Mesenchymal stem cell (in vitro differentiated cells and primary cell): ENCODE results near the gene ENKUR. TPM values are rescaled to one million over a fixed set of nuclear protein-coding genes. Genes with fewer than 3 reads are reported as not detected.

Experiments used
- DNase-seq: peaks from one replicate; pipeline ENCODE4 v3.0.0-alpha.2; 2013
- H2AFZ ChIP-seq: one replicate; pipeline ENCODE4 v1.6.1; 2013; ENCODE audit warnings: low read depth, mild to moderate bottlenecking, control low read depth, inconsistent platforms, low read length, moderate library complexity
- H2AK5ac ChIP-seq: 2 replicates; pipeline ENCODE4 v1.6.1; 2013; ENCODE audit warnings: low read length, moderate library complexity, mild to moderate bottlenecking, inconsistent platforms; ENCODE audit not compliant: severe bottlenecking
- H2BK120ac ChIP-seq: one replicate; pipeline ENCODE4 v1.6.1; 2013; ENCODE audit warnings: low read depth, mild to moderate bottlenecking, inconsistent platforms, low read length, moderate library complexity
- H2BK12ac ChIP-seq, 2 experiments: one replicate each; pipeline ENCODE4 v1.6.1; 2013; ENCODE audit warnings: inconsistent platforms in 2 of 2, low read length in 2 of 2, mild to moderate bottlenecking in 2 of 2, moderate library complexity in 2 of 2, control low read depth in 1 of 2
- H2BK15ac ChIP-seq: one replicate; pipeline ENCODE4 v1.6.1; 2013; ENCODE audit warnings: mild to moderate bottlenecking, low read depth, inconsistent platforms; ENCODE audit not compliant: poor library complexity, severe bottlenecking
- H2BK5ac ChIP-seq: 2 replicates; pipeline ENCODE4 v1.6.1; 2013; ENCODE audit warnings: low read depth, mild to moderate bottlenecking, low read length, control low read depth, inconsistent platforms; ENCODE audit not compliant: poor library complexity, severe bottlenecking
- H3K14ac ChIP-seq, 2 experiments: one replicate each; pipeline ENCODE4 v1.6.1; 2013; ENCODE audit warnings: inconsistent platforms in 2 of 2, low read length in 2 of 2, control low read depth in 1 of 2, mild to moderate bottlenecking in 1 of 2, moderate library complexity in 1 of 2
- H3K18ac ChIP-seq, 2 experiments: one replicate each; pipeline ENCODE4 v1.6.1; 2013; ENCODE audit warnings: inconsistent platforms in 2 of 2, low read length in 2 of 2, control low read depth in 1 of 2, low read depth in 1 of 2, mild to moderate bottlenecking in 1 of 2
- H3K23ac ChIP-seq, 2 experiments: one replicate each; pipeline ENCODE4 v1.6.1; 2013; ENCODE audit warnings: inconsistent platforms in 2 of 2, low read length in 2 of 2, mild to moderate bottlenecking in 2 of 2, moderate library complexity in 2 of 2, control low read depth in 1 of 2
- H3K27ac ChIP-seq: 2 replicates; pipeline ENCODE4 v1.5.1; 2013; ENCODE audit warnings: mild to moderate bottlenecking, moderate library complexity, low read length, control low read depth, inconsistent platforms; ENCODE audit not compliant: poor library complexity, severe bottlenecking
- H3K27me3 ChIP-seq, 2 experiments: 2 replicates each; pipeline versions ENCODE4 v1.6.1 to v1.7.0; 2013; ENCODE audit warnings: low read length in 2 of 2, mild to moderate bottlenecking in 2 of 2, moderate library complexity in 2 of 2, control low read depth in 1 of 2, inconsistent platforms in 1 of 2; ENCODE audit not compliant: control insufficient read depth in 1 of 2, insufficient read depth in 1 of 2
- H3K36me3 ChIP-seq, 2 experiments: 2 replicates each; pipeline versions ENCODE4 v1.6.1 to v1.7.0; 2013; ENCODE audit warnings: low read length in 2 of 2, control low read depth in 1 of 2, inconsistent platforms in 1 of 2, low read depth in 1 of 2, mild to moderate bottlenecking in 1 of 2; ENCODE audit not compliant: insufficient read depth in 2 of 2, control insufficient read depth in 1 of 2
- H3K4ac ChIP-seq, 2 experiments: one replicate each; pipeline ENCODE4 v1.6.1; 2013; ENCODE audit warnings: inconsistent platforms in 2 of 2, low read length in 2 of 2, mild to moderate bottlenecking in 2 of 2, moderate library complexity in 2 of 2, control low read depth in 1 of 2, low read depth in 1 of 2
- H3K4me1 ChIP-seq: 2 replicates; pipeline ENCODE4 v1.6.1; 2013; ENCODE audit warnings: low read depth, low read length, control low read depth; ENCODE audit not compliant: control insufficient read depth, insufficient read depth
- H3K4me2 ChIP-seq: 2 replicates; pipeline ENCODE4 v1.6.1; 2013; ENCODE audit warnings: low read length, mild to moderate bottlenecking, inconsistent platforms; ENCODE audit not compliant: poor library complexity, severe bottlenecking
- H3K4me3 ChIP-seq, 2 experiments: 2 replicates each; pipeline versions ENCODE4 v1.5.1 to v1.7.0; 2013; ENCODE audit warnings: low read length in 2 of 2, mild to moderate bottlenecking in 2 of 2, control low read depth in 1 of 2, low read depth in 1 of 2; ENCODE audit not compliant: insufficient read depth in 1 of 2
- H3K79me1 ChIP-seq: replicated peaks from 2 replicates; pipeline ENCODE4 v1.6.1; 2013; ENCODE audit warnings: mild to moderate bottlenecking, control low read depth, low read length, inconsistent platforms; ENCODE audit not compliant: poor library complexity, severe bottlenecking
- H3K9ac ChIP-seq: 2 replicates; pipeline ENCODE4 v1.7.0; 2013; ENCODE audit warnings: mild to moderate bottlenecking, low read length, moderate library complexity
- H3K9me3 ChIP-seq: 2 replicates; pipeline ENCODE4 v1.7.0; 2013; ENCODE audit warnings: mild to moderate bottlenecking, low read length; ENCODE audit not compliant: control insufficient read depth
- H4K8ac ChIP-seq: one replicate; pipeline ENCODE4 v1.6.1; 2013; ENCODE audit warnings: inconsistent platforms, mild to moderate bottlenecking, low read length, moderate library complexity
- H4K91ac ChIP-seq: one replicate; pipeline ENCODE4 v1.6.1; 2013; ENCODE audit warnings: mild to moderate bottlenecking, low read length, inconsistent platforms
- WGBS: methylation state at CpG from one replicate; pipeline ENCODE4 v1.1.7; 2013; ENCODE audit warnings: mixed read lengths; 5-methylcytosine and 5-hydroxymethylcytosine counted together
- polyA plus RNA-seq, 2 experiments: library from polyadenylated mRNA; stranded (reverse); fragments of 200-250 nt; gene quantifications; one replicate each; pipeline ENCODE4 v1.2.3, GENCODE V29; 2013

ENKUR gene
- polyA plus RNA-seq (2013, experiment 1 of 2): 0.03 TPM
- polyA plus RNA-seq (2013, experiment 2 of 2): not detected

- Histone ChIP-seq H3K9me3 (no peaks in the 10 kb centered on the region), H3K27ac (peak within 1 kb of the TSS; percentile 96), H3K36me3 (no peaks in the 10 kb centered on the region), H2AFZ (peak within 1 kb of the TSS; percentile 73), H3K4me2 (peak within 1 kb of the TSS; percentile 97), H4K8ac (peak within 1 kb of the TSS; percentile 74), H2BK15ac (no peak within 1 kb of the TSS), H2BK12ac (no peak within 1 kb of the TSS), H3K79me1 (peaks cover 3% of the 10 kb centered on the region), H3K4me3 (peak within 1 kb of the TSS; percentile 65 to 90), H3K9ac (peak within 1 kb of the TSS; percentile 96), H3K18ac (peak within 1 kb of the TSS; percentile 84 to 87), H4K91ac (peak within 1 kb of the TSS; percentile 83), H2BK120ac (no peak within 1 kb of the TSS), H3K14ac (peak within 1 kb of the TSS in 1 of 2 experiments; percentile 95), H2AK5ac (no peak within 1 kb of the TSS), H3K27me3 (no peaks in the 10 kb centered on the region), H3K4ac (peak within 1 kb of the TSS in 1 of 2 experiments; percentile 45), H3K23ac (no peak within 1 kb of the TSS), H3K4me1 (no peaks in the 10 kb centered on the region), H2BK5ac (peak within 1 kb of the TSS; percentile 49)
- 1% methylated on average over 14 of the region's 16 CpGs for WGBS
- peak; percentile 97 for DNase-seq
Observed at GRCh38 chr10:25015828-25016375, at the start of gene ENKUR. ENKUR (minus strand) TSS chr10:25016158; CDS start chr10:25015936, 222 bp downstream.

- H3K27ac ChIP-seq: no peak overlapping the region
- peaks cover 7% of the 10 kb centered on the region for H3K4me1 ChIP-seq
- H2BK120ac ChIP-seq: no peak overlapping the region
- H3K4me2 ChIP-seq: no peak overlapping the region
- no peak overlapping the region for H2BK5ac ChIP-seq
- H2BK12ac ChIP-seq: no peak overlapping the region
- no peak overlapping the region for H3K9ac ChIP-seq
- H3K9me3 ChIP-seq: no peaks in the 10 kb centered on the region
- no peak overlapping the region for H2BK15ac ChIP-seq
- H3K36me3 ChIP-seq: no peaks in the 10 kb centered on the region
- no peak overlapping the region for H2AFZ ChIP-seq
- H3K27me3 ChIP-seq: no peaks in the 10 kb centered on the region
- no peak overlapping the region for H3K4ac ChIP-seq
- no peak overlapping the region for H4K8ac ChIP-seq
- DNase-seq: no peak
- no peak overlapping the region for H3K4me3 ChIP-seq
- no peaks in the 10 kb centered on the region for H3K79me1 ChIP-seq
- WGBS: 63% methylated on average over 2 of the region's 2 CpGs
- no peak overlapping the region for H2AK5ac ChIP-seq
- H3K18ac ChIP-seq: no peak overlapping the region
- H3K23ac ChIP-seq: no peak overlapping the region
- no peak overlapping the region for H3K14ac ChIP-seq
- H4K91ac ChIP-seq: no peak overlapping the region
Observed at GRCh38 chr10:25064401-25064800, 48.4 kb upstream of the ENKUR start.

GRCh38 chr10:25063644-25064043 is 47.7 kb upstream of the ENKUR start:
- WGBS: 77% methylated on average over 2 of the region's 8 CpGs
- Histone ChIP-seq H3K9me3 (no peaks in the 10 kb centered on the region), H3K36me3 (no peaks in the 10 kb centered on the region), H3K9ac (no peak overlapping the region), H2AFZ (no peak overlapping the region), H2BK5ac (no peak overlapping the region), H4K8ac (no peak overlapping the region), H2BK12ac (no peak overlapping the region), H3K18ac (no peak overlapping the region), H4K91ac (no peak overlapping the region), H3K4me3 (no peak overlapping the region), H3K27ac (no peak overlapping the region), H3K4ac (no peak overlapping the region), H2AK5ac (no peak overlapping the region), H2BK15ac (no peak overlapping the region), H3K27me3 (no peaks in the 10 kb centered on the region), H3K79me1 (no peaks in the 10 kb centered on the region), H2BK120ac (no peak overlapping the region), H3K4me1 (peaks cover 7% of the 10 kb centered on the region), H3K23ac (no peak overlapping the region), H3K4me2 (no peak overlapping the region), H3K14ac (no peak overlapping the region)
- no peak for DNase-seq

GRCh38 chr10:25063157-25063556 is 47.2 kb upstream of the ENKUR start:
- Histone ChIP-seq H2BK12ac (no peak overlapping the region), H3K18ac (no peak overlapping the region), H2AK5ac (no peak overlapping the region), H2BK5ac (no peak overlapping the region), H4K91ac (no peak overlapping the region), H3K4me3 (no peak overlapping the region), H2BK15ac (no peak overlapping the region), H3K36me3 (no peaks in the 10 kb centered on the region), H3K4me2 (no peak overlapping the region), H3K4me1 (peaks cover 7% of the 10 kb centered on the region), H3K9me3 (no peaks in the 10 kb centered on the region), H3K79me1 (no peaks in the 10 kb centered on the region), H3K27ac (no peak overlapping the region), H3K27me3 (no peaks in the 10 kb centered on the region), H2AFZ (no peak overlapping the region), H3K9ac (no peak overlapping the region), H3K23ac (no peak overlapping the region), H3K4ac (no peak overlapping the region), H2BK120ac (no peak overlapping the region), H4K8ac (no peak overlapping the region), H3K14ac (no peak overlapping the region)
- no peak for DNase-seq
- 95% methylated on average over 1 of the region's 1 CpG for WGBS
